DOHH2 (cell line): ENCODE measurements around the gene HIVEP3.

Source experiments
- H3F3A ChIP-seq: fragments of 200-600 bp; sonication (generic), shearing (Covaris generic); 2 replicates; pipeline ENCODE4 v1.6.0; 2016; ENCODE audit warnings: antibody characterized with exemption, mild to moderate bottlenecking; ENCODE audit not compliant: control insufficient read depth, insufficient read depth
- H3K27ac ChIP-seq: fragments of 200-600 bp; sonication (generic); 2 replicates; pipeline ENCODE4 v1.5.1; 2014; ENCODE audit warnings: low read depth, mild to moderate bottlenecking, low read length, moderate library complexity
- H3K27me3 ChIP-seq: fragments of 200-600 bp; sonication (generic); 2 replicates; pipeline ENCODE4 v1.6.1; 2014; ENCODE audit warnings: mild to moderate bottlenecking, low read length, mixed read lengths; ENCODE audit not compliant: control insufficient read depth
- H3K36me3 ChIP-seq: fragments of 200-600 bp; sonication (generic); 2 replicates; pipeline ENCODE4 v1.6.1; 2014; ENCODE audit warnings: mild to moderate bottlenecking, low read length, moderate library complexity, mixed read lengths; ENCODE audit not compliant: control insufficient read depth
- H3K4me1 ChIP-seq: fragments of 200-600 bp; sonication (generic); 2 replicates; pipeline ENCODE4 v1.6.1; 2014; ENCODE audit warnings: mild to moderate bottlenecking, low read length, mixed read lengths; ENCODE audit not compliant: control insufficient read depth
- H3K4me2 ChIP-seq: fragments of 200-600 bp; sonication (generic); 2 replicates; pipeline ENCODE4 v1.6.0; 2014; ENCODE audit warnings: mild to moderate bottlenecking, low read length, moderate library complexity
- H3K4me3 ChIP-seq: fragments of 200-600 bp; sonication (generic); 2 replicates; pipeline ENCODE4 v1.5.1; 2014; ENCODE audit warnings: mild to moderate bottlenecking, low read length, mixed read lengths
- H3K79me2 ChIP-seq: fragments of 200-600 bp; sonication (generic); 2 replicates; pipeline ENCODE4 v1.6.1; 2014; ENCODE audit warnings: mild to moderate bottlenecking, low read length, mixed read lengths; ENCODE audit not compliant: control insufficient read depth
- H3K9me2 ChIP-seq: fragments of 200-600 bp; sonication (generic); replicated peaks from 2 replicates; pipeline ENCODE4 v1.6.1; 2014; ENCODE audit warnings: mild to moderate bottlenecking, low read length, mixed read lengths; ENCODE audit not compliant: control insufficient read depth
- H3K9me3 ChIP-seq: fragments of 200-600 bp; sonication (generic); 2 replicates; pipeline ENCODE4 v1.6.1; 2014; ENCODE audit warnings: antibody characterized with exemption, low read length, mixed read lengths; ENCODE audit not compliant: control insufficient read depth, insufficient read depth
- H4K20me1 ChIP-seq: fragments of 200-600 bp; sonication (generic); 2 replicates; pipeline ENCODE4 v1.6.0; 2014; ENCODE audit warnings: low read depth, mild to moderate bottlenecking, antibody characterized with exemption, low read length, moderate library complexity; ENCODE audit not compliant: control insufficient read depth, insufficient read depth
- CTCF ChIP-seq: fragments of 200-600 bp; sonication (generic); IDR thresholded peaks from one replicate; pipeline ENCODE4 v1.5.1; 2014; ENCODE audit warnings: antibody characterized with exemption, mild to moderate bottlenecking, low read depth, low read length; ENCODE audit not compliant: poor library complexity, severe bottlenecking
- EZH2phosphoT487 ChIP-seq: fragments of 200-600 bp; sonication (generic); IDR thresholded peaks from 2 replicates; pipeline ENCODE4 v1.6.1; 2017; ENCODE audit warnings: borderline replicate concordance, mild to moderate bottlenecking, antibody characterized with exemption, low read length, moderate library complexity, mixed read lengths

The HIVEP3 gene

DNA sequence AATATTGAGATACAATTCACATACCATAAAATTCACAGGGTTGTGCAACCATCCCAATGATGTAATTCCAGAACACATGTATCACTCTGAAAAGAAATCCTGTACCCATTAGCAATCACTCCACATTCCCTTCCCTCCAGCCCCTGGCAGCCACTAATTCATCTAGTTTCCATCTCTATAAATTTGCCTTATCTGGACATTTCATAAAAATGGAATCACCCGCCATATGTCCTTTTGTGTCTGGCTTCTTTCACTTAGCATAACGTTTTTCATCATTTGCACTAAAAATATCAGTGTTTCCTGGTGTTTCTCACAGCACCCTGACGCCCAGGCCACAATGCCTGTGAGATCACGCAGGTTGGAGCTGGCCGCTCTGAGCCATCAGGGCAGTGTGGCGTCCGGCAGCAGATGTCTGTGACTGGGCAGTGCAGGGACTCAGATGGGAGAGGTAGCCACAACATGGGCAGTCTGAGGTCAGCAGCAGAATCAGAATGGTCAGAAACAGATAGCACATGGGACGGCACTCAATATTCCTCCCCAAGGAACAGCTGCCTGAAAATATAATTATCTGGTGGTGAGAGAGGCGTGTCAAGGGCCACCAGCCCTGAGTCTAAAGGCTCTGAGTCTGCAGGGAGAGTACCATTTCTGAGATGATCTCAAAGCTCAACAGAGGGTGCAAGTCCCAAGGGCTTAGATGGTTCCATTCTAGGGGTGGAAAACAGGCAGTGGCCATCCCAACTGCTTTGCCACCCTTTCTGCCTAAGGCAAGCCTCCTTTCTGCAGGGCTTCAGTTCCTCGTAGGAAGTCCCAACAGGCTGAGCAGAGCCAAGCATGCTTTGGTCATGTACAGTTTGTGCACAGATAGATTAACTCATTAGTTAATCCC lies 304.8 kb downstream of the HIVEP3 start:
- TF ChIP-seq CTCF (no peak), EZH2phosphoT487 (no peak)
- H3F3A ChIP-seq: no peaks in the 10 kb centered on the region
- H3K36me3 ChIP-seq: no peaks in the 10 kb centered on the region
- no peak overlapping the region for H3K27ac ChIP-seq
- no peaks in the 10 kb centered on the region for H3K79me2 ChIP-seq
- H3K9me2 ChIP-seq: no peaks in the 10 kb centered on the region
- H3K27me3 ChIP-seq: no peaks in the 10 kb centered on the region
- no peak overlapping the region for H3K4me3 ChIP-seq
- H3K4me1 ChIP-seq: no peaks in the 10 kb centered on the region
- no peak overlapping the region for H3K4me2 ChIP-seq
- H4K20me1 ChIP-seq: no peaks in the 10 kb centered on the region
- H3K9me3 ChIP-seq: no peaks in the 10 kb centered on the region

GRCh38 chr1:41612953-41613352 lies 305.8 kb downstream of the HIVEP3 start:
- Histone ChIP-seq H3K79me2 (no peaks in the 10 kb centered on the region), H3K27me3 (no peaks in the 10 kb centered on the region), H3K36me3 (no peaks in the 10 kb centered on the region), H3K4me2 (no peak overlapping the region), H3K9me2 (no peaks in the 10 kb centered on the region), H3K4me3 (no peak overlapping the region), H3K27ac (no peak overlapping the region), H3K4me1 (no peaks in the 10 kb centered on the region), H3F3A (no peaks in the 10 kb centered on the region), H3K9me3 (no peaks in the 10 kb centered on the region), H4K20me1 (no peaks in the 10 kb centered on the region)
- TF ChIP-seq EZH2phosphoT487 (no peak), CTCF (no peak)

DNA sequence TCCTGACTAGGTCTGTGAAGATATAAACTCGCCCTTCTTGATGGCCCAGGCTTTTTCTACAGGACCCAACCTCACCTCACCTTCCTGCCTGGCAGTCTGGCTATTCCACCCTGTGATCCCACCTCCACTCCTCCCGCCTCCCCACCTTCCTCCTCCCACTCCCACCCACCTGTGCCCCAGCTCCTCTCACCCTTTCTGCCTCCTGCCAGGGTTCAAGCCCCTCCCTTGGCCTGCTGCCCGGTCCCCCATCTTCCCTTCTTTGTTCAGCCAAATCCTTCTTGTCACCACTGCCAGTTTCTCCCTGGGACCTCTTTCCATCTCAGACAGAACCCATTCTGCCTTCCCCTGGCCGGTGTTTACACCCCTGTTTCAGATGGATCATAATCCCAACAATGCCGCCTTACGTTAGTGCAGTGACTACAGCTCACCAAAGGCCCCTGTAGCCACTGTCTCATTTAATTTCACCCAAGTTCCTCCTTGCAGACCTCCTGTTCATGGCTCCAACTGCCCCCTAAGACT lies 306.7 kb downstream of the HIVEP3 start:
- Histone ChIP-seq H3K79me2 (no peaks in the 10 kb centered on the region), H3K36me3 (no peaks in the 10 kb centered on the region), H3K9me3 (no peaks in the 10 kb centered on the region), H3K4me3 (no peak overlapping the region), H3K27ac (no peak overlapping the region), H3K4me1 (no peaks in the 10 kb centered on the region), H3K4me2 (no peak overlapping the region), H3F3A (no peaks in the 10 kb centered on the region), H3K9me2 (no peaks in the 10 kb centered on the region), H4K20me1 (no peaks in the 10 kb centered on the region), H3K27me3 (no peaks in the 10 kb centered on the region)
- TF ChIP-seq CTCF: no peak
- TF ChIP-seq EZH2phosphoT487: no peak
